ENCODE results near the gene PICALM.
"Not testable (repeated sequence)": the region's sequence is repeated elsewhere in the genome, so short reads cannot be mapped to it uniquely, and the experiment has no call there.

PICALM gene

DNA sequence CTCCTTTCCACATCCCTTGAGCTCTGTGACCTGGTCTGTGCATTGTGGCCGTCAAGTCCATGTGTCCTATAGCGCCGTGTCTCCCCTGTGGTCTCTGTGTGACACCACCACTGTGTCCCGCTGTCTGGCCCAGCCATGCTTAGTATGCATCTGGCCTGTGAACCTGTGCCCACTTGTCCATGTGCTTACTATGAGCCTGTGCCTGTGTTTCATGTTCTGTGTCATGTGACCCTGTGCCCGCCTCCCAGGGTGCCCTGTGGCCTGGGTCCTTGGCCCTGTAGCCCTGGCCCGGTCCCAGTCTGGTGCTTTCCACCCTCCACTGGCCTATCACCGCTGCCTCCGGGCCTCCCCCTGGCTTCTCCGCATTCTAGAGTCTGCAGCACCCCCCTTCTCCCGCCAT lies 133.1 kb downstream of the PICALM start:
- DNase-seq (ENCODE audit: low read depth): no peak
- TF ChIP-seq, protein P1, sequence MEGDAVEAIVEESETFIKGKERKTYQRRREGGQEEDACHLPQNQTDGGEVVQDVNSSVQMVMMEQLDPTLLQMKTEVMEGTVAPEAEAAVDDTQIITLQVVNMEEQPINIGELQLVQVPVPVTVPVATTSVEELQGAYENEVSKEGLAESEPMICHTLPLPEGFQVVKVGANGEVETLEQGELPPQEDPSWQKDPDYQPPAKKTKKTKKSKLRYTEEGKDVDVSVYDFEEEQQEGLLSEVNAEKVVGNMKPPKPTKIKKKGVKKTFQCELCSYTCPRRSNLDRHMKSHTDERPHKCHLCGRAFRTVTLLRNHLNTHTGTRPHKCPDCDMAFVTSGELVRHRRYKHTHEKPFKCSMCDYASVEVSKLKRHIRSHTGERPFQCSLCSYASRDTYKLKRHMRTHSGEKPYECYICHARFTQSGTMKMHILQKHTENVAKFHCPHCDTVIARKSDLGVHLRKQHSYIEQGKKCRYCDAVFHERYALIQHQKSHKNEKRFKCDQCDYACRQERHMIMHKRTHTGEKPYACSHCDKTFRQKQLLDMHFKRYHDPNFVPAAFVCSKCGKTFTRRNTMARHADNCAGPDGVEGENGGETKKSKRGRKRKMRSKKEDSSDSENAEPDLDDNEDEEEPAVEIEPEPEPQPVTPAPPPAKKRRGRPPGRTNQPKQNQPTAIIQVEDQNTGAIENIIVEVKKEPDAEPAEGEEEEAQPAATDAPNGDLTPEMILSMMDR (IDR thresholded peaks at IDR 0.05; ENCODE audit: low read depth, low read length, missing control alignments): no peak

DNA sequence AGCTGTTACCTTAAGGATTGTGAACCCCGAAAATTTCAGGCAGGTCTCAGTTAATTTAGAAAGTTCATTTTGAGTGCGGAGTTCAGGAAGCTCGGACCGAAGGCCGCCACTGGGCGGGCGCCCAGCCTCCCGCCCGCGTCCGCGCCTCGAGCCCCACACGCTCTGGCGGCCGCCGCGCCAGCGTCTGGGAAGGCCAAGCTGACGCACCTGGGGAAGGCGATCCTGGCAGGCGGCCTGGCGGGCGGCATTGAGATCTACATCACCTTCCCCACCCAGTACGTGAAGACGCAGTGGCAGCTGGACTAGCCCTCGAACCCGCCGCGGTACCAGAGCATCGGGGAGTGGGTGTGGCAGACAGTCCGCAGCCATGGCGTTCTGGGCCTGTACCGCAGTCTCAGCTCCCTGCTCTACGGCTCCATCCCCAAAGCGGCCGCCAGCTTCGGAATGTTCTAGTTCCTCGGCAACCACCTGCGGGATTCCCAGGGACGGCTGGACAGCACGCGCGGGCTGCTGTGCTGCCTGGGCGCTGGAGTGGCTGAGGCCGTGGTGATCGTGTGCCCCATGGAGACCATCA lies 134.2 kb downstream of the PICALM start:
- no peak for DNase-seq (ENCODE audit: low read depth)
- TF ChIP-seq, protein P1 (IDR thresholded peaks at IDR 0.05; ENCODE audit: low read depth, low read length, missing control alignments): no peak

More for the DNA sequence above, 133.1 kb downstream of the PICALM start:
- no peak overlapping the region for H3K4me3 ChIP-seq (ENCODE audit: low read depth, low read length)

DNA sequence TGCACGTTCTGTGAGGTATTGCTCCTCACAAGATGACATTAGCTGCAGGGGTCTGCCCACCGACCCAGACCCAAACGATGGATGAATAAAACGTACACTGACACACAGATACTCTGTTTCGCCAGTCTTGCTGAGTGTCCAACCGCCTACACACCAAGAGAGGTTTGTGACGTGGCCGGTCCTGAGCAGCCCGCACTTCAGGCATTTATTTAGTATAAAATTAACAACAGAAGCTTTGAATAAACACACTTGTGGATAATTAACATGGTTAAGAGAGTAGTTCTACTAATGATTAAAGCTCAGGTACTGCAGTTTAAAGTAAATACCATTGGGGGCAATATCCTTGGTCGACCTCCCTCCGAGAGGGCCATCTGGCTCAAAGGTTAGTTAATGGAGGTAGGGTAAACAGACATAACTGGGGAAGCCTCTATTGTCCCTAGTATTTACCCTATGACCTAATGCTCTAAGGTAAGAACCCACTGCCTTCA lies 138.0 kb downstream of the PICALM start:
- DNase-seq (ENCODE audit: low read depth): no peak
- TF ChIP-seq, protein P1 (IDR thresholded peaks at IDR 0.05; ENCODE audit: low read depth, low read length, missing control alignments): no peak
- no peak overlapping the region for H3K4me3 ChIP-seq (ENCODE audit: low read depth, low read length)

More for the DNA sequence above, 134.2 kb downstream of the PICALM start:
- H3K4me3 ChIP-seq (ENCODE audit: low read depth, low read length): no peak overlapping the region

DNA sequence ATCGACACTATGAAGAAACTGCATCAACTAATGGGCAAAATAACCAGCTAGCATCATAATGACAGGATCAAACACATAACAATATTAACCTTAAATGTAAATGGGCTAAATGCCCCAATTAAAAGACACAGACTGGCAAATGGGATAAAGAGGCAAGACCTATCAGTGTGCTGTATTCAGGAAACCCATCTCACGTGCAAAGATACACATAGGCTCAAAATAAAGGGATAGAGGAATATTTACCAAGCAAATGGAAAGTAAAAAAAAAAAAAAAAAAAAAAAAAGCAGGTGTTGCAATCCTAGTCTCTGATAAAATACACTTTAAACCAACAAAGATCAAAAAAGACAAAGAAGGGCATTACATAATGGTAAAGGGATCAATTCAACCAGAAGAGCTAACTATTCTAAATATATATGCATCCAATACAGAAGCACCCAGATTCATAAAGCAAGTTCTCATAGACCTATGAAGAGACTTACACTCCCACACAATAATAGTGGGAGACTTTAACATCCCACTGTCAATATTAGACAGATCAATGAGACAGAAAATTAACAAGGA lies 142.2 kb downstream of the PICALM start:
- H3K4me3 ChIP-seq (ENCODE audit: low read depth, low read length); DNase-seq (ENCODE audit: low read depth): not testable (repeated sequence)

DNA sequence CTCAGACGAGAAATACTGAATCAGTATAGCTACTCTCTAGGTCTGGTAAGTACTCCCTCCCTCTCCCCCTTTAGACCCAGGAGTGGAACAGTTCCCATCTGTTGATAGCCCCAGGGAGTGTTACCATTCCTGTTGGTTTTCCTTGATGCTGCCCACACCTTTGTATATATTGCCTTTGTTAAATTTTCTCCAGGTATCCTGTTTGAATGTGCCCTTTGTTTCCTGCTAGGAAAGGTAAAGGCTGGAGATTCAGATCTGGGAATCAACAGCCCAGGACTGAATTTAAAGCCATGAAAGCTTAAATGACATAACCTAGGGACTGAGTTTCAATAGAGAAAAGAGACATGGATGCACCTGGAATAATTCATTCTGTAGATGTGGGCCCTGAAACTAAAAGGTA lies 145.4 kb downstream of the PICALM start:
- no peak for DNase-seq (ENCODE audit: low read depth)
- H3K4me3 ChIP-seq (ENCODE audit: low read depth, low read length): no peak overlapping the region
- TF ChIP-seq, protein P1 (IDR thresholded peaks at IDR 0.05; ENCODE audit: low read depth, low read length, missing control alignments): no peak

GRCh38 chr11:85922367-85922766 lies 146.5 kb downstream of the PICALM start:
- DNase-seq (ENCODE audit: low read depth): no peak
- TF ChIP-seq, protein P1 (IDR thresholded peaks at IDR 0.05; ENCODE audit: low read depth, low read length, missing control alignments): no peak
- no peak overlapping the region for H3K4me3 ChIP-seq (ENCODE audit: low read depth, low read length)

GRCh38 chr11:85918910-85919794 lies 149.7 kb downstream of the PICALM start:
- TF ChIP-seq, protein P1 (IDR thresholded peaks at IDR 0.05; ENCODE audit: low read depth, low read length, missing control alignments): no peak
- no peak for DNase-seq (ENCODE audit: low read depth)
- no peak overlapping the region for H3K4me3 ChIP-seq (ENCODE audit: low read depth, low read length)

Data from GM12864 (cell line).